ENCODE measurements around the gene HNRNPC.

DNA sequence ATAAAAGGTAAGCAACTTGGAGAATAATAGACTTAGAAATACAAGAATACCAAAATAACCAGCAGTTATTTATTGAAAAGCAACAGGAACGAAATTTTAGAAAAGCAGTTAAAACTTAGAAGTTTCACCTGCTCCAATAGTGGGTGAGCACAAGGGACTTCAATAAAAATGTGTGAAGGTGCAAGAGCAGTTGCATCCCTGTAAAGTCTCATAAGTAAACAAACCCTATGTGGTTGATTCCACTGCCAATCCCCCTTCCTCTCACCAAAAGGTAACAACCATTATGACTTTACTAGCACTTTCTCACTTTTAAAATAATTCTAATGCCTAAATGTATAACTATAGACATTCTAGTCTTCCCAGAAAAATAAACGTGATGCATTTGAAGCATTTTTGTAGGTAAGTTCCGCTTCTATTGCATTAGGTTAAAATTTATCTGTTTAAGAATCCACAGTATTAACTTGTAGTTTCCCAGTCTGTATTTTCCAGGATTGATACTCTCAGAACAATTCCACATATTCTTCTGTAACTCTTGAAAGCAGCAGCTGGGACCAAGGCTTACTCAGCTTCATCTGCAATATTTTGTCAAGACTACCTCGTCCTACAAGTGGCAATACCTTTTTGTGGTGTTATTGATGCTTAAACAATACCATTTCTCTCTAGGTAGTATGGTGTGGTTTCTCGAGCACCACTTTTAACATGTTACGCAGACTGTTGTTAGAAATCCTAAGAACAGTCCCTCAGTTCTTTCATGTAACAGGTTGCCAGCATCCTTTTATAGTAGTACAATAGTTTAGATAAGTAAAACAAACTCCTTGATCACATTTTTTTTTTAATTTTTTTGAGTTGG lies 32.1 kb downstream of the HNRNPC start:
- TF ChIP-seq, protein P1, sequence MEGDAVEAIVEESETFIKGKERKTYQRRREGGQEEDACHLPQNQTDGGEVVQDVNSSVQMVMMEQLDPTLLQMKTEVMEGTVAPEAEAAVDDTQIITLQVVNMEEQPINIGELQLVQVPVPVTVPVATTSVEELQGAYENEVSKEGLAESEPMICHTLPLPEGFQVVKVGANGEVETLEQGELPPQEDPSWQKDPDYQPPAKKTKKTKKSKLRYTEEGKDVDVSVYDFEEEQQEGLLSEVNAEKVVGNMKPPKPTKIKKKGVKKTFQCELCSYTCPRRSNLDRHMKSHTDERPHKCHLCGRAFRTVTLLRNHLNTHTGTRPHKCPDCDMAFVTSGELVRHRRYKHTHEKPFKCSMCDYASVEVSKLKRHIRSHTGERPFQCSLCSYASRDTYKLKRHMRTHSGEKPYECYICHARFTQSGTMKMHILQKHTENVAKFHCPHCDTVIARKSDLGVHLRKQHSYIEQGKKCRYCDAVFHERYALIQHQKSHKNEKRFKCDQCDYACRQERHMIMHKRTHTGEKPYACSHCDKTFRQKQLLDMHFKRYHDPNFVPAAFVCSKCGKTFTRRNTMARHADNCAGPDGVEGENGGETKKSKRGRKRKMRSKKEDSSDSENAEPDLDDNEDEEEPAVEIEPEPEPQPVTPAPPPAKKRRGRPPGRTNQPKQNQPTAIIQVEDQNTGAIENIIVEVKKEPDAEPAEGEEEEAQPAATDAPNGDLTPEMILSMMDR (optimal IDR thresholded peaks at IDR 0.05 in 1 of 3, IDR thresholded peaks at IDR 0.05 in 1 of 3, conservative IDR thresholded peaks at IDR 0.05 in 1 of 3; ENCODE audit: extremely low read depth in 1 of 3, insufficient read depth in 2 of 3, low read length in 3 of 3): no peak
- no peak for TF ChIP-seq EZH2 (IDR thresholded peaks at IDR 0.05; ENCODE audit: low read length)
